CD4-positive, alpha-beta T cell treated with Interleukin-4 for 1 hour (primary cell): ENCODE measurements around the gene OR1L8.
"Not testable (repeated sequence)": the region's sequence is repeated elsewhere in the genome, so short reads cannot be mapped to it uniquely, and the experiment has no call there.

ENCODE experiments used
- DNase-seq, 2 donors: peaks; one replicate each; pipeline ENCODE4 v3.0.0-alpha.2; 2020 to 2022

The OR1L8 gene, protein sequence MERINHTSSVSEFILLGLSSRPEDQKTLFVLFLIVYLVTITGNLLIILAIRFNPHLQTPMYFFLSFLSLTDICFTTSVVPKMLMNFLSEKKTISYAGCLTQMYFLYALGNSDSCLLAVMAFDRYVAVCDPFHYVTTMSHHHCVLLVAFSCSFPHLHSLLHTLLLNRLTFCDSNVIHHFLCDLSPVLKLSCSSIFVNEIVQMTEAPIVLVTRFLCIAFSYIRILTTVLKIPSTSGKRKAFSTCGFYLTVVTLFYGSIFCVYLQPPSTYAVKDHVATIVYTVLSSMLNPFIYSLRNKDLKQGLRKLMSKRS

DNA sequence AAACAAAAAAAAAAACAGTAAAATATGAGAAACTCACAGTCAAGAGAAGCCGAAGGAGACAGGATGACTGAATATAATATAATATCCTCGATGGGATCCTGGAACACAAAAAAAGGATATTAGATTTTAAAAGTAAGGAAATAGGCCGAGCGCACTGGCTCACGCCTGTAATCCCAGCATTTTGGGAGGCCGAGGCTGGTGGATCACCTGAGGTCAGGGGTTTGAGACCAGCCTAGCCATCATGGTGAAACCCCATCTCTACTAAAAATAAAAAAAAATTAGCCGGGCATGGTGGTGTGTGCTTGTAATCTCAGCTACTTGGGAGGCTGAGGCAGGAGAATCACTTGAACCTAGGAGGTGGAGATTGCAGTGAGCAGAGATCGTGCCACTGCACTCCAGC lies at the start of gene OR1L8:
TSS of gene OR1L8 (minus strand) at position 101 of the 400 bp plus-strand sequence. CDS start 14,907 bp downstream, outside the sequence.
- not testable (repeated sequence) for DNase-seq

- no peak for DNase-seq
Measured at GRCh38 chr9:122619996-122620395, 36.8 kb upstream of the OR1L8 start.

- no peak for DNase-seq
Measured at GRCh38 chr9:122614362-122614761, 31.2 kb upstream of the OR1L8 start, which contains the start of gene OR1Q1. OR1Q1 (plus strand) TSS chr9:122614738; CDS start chr9:122614738, 0 bp downstream.

- no peak for DNase-seq
Measured at GRCh38 chr9:122609804-122610203, 26.6 kb upstream of the OR1L8 start.

- DNase-seq: no peak
Measured at GRCh38 chr9:122606587-122606986, 23.4 kb upstream of the OR1L8 start.

- DNase-seq: no peak
Measured at GRCh38 chr9:122605691-122606090, 22.5 kb upstream of the OR1L8 start.

GRCh38 chr9:122580360-122580759 lies 2.8 kb downstream of the OR1L8 start:
- DNase-seq: no peak

GRCh38 chr9:122579874-122580273 lies 3.3 kb downstream of the OR1L8 start:
- DNase-seq: no peak

DNA sequence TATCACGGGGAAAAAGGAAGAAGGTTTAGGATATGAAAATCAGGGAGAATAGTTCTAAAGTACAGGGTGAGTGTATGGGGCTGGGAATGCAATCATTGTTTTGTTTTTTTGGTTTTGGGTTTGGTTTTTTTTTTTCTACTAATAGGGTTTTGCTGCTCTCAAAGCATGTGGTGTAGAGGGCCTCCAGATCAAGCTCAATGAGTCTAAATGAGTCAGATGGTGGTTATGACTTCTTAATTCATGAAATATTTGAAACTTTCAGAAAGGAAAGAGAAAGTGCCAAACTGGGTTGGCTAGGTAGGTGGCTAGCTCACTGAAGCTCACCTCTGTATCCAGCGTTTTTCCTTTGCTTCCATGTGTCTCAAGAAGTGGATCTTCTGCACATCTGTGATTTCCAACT lies 10.7 kb downstream of the OR1L8 start:
- no peak for DNase-seq

GRCh38 chr9:122567901-122568300 lies 15.3 kb downstream of the OR1L8 start:
- no peak for DNase-seq

GRCh38 chr9:122562134-122562760 lies 20.9 kb downstream of the OR1L8 start:
- no peak for DNase-seq

DNA sequence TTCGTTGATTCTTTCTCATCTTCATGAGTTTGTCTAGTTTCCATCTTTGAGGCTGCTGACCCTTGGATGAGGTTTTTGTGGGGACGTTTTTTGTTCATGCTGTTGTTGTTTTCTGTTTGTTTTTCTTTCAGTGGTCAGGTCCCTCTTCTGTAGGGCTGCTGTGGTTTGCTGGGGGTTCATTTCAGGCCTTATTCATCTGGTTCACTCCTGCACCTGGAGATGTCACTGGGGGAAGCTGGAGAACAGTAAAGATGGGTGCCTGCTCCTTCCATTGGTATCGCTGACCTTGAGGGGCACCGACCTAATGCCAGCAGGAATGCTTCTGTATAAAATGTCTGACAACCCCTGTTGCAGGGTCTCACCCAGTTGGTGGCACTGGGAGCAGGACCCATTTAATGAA lies 21.7 kb downstream of the OR1L8 start:
- DNase-seq: no peak

DNA sequence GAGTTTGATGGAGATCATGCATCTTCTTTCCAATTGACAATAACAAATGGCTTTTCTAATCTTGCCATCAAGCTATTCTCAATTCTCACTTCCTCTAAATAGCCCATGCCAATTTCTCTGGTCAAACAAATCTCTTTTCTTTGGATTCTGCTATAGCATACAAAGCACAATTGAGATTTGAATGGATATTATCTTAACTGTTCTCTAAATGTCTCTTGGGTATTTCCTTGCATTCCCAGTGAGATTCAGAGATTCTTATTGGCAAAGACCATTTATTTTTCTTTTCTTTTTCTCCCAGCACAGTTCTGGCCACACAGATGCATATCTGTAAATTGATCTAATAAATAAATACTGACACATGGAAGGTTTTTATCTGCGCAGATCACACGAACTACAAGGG lies 30.4 kb downstream of the OR1L8 start, which contains the start of gene OR1N2:
TSS of gene OR1N2 (plus strand) at position 301 of the 400 bp plus-strand sequence. CDS start 100 bp downstream, outside the sequence.
- DNase-seq: no peak

DNA sequence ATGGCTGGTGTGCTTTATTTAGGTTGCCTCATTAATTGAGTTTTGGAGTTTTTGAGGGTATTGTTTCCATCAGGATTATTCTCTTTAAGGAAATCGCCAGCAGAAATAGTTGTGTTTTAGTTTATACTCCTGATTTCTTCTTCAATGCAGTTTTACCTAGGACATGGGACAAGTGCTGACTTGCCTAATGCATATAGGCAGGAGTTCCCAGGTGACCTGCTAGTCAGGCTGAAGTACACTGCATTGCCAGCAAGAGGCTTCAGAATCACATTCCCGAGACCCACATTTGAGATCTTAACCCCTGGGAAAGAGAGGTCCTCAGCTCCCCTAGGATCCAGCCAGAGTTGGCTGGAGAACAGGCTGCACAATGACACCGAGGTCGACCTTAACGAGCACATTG lies 31.8 kb downstream of the OR1L8 start:
- no peak for DNase-seq

- no peak for DNase-seq
Measured at GRCh38 chr9:122546196-122546595, 37.0 kb downstream of the OR1L8 start.

- DNase-seq: no peak
Measured at GRCh38 chr9:122538757-122539156, 44.4 kb downstream of the OR1L8 start.

DNA sequence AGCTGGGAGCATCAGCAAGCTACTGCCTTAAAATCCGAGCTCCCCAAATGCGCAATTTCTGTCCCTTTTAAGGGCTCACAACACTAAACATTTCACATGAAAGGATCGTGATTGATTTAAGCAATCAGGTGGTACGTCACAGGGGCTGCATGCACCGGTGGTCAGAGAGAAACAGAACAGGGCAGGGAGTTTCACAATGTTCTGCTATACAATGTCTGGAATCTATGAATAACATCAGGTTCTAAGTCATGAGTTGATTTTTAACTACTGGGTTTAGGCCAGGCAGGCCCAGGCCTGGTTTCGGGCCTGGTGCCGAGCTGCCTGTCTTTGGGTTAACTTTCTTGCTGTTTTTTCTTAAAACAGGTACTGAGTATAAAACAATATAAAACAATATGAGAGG lies 46.1 kb downstream of the OR1L8 start:
- not testable (repeated sequence) for DNase-seq

DNA sequence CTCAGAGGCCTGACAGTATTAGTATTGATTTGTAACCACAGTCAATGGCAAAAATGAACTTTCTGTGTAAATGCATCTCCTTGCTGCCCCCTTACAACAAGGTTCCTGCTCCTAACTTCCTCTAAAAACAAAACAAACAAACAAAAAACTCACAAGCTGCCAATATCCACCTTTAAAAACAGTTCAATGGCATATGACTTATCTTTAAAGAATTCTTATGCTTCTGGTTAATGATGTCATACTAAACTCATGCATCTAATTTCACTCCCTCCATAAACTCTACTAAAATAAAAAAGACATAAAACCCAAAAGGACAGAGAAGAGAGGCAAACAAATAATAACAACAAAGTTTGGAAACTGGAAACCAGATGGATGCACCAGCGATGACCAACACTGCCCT lies 47.0 kb downstream of the OR1L8 start:
- no peak for DNase-seq

DNA sequence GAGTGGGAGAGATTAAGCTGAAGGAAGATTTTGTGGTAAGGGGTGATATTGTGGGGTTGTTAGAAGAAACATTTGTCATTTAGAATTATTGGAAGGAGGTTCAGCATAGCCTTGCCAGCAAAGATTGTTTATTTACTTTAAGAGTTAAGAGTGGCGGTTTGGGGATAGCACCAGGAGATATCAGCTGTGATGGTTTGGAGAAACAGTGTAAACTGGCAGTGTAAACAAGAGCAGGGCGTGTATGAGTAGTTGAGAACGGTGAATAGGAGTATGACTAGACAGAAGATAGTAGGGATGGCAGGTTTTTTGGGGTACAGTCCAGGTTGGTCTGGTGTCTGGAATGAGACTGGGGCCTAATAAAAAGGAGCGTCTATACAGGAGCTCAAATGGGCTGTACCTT lies 52.0 kb downstream of the OR1L8 start:
- DNase-seq: not testable (repeated sequence)

DNA sequence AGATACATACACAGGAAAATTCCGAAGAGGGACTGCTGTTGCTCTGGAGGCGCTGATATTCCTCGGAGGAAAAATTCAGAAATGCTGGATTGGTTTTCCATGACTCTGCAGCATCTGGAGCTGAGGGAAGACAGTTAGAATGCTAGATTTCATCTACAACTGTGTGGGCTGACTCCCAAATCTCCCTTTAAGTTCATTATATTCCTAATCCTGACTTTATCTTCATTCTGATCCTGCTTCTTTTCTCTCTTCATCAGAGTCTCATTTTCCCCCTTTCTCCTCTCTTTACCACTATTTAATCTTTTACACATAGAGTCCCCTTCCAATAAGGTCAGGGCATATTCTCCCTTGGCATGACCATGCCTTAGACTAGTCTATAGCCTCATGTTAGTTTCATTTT lies 56.0 kb downstream of the OR1L8 start, which contains the start of gene OR1N1:
TSS of gene OR1N1 (minus strand) at position 101 of the 400 bp plus-strand sequence. CDS start at position 101, 0 bp downstream.
- no peak for DNase-seq

- no peak for DNase-seq
Measured at GRCh38 chr9:122526602-122527001, 56.6 kb downstream of the OR1L8 start.

DNA sequence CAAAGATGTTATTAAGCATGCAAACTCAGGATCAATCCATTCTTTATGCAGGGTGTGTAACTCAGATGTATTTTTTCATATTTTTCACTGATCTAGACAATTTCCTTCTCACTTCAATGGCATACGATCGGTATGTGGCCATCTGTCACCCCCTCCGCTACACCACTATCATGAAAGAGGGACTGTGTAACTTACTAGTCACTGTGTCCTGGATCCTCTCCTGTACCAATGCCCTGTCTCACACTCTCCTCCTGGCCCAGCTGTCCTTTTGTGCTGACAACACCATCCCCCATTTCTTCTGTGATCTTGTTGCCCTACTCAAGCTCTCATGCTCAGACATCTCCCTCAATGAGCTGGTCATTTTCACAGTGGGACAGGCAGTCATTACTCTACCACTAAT lies 63.8 kb downstream of the OR1L8 start:
- DNase-seq: no peak

- no peak for DNase-seq
Measured at GRCh38 chr9:122518841-122519240, 64.3 kb downstream of the OR1L8 start, which contains the start of gene OR1J4. OR1J4 (plus strand) TSS chr9:122519141; CDS start chr9:122519141, 0 bp downstream.

GRCh38 chr9:122518226-122518625 lies 65.0 kb downstream of the OR1L8 start:
- no peak for DNase-seq
